Measurements from ENCODE around the gene MKKS.

DNA sequence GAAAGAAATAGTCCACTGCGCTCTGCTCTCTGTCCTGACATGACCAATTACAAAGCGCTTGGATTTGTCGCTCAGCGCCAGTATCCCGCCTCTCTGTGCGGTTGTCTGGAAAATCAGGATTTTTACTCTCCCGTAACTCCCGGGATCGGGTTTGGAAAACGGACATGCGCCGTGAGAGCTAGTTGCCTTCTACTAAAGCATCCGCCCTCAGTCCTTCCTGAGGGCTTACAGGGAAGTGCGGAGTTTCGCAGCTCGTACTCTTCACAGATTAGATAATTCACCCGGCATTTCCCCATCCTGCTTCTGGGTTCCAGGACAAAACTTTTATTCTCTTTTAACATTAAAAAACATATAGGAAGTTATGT lies 427 bp upstream of the MKKS start:
- TF ChIP-seq, protein P1, sequence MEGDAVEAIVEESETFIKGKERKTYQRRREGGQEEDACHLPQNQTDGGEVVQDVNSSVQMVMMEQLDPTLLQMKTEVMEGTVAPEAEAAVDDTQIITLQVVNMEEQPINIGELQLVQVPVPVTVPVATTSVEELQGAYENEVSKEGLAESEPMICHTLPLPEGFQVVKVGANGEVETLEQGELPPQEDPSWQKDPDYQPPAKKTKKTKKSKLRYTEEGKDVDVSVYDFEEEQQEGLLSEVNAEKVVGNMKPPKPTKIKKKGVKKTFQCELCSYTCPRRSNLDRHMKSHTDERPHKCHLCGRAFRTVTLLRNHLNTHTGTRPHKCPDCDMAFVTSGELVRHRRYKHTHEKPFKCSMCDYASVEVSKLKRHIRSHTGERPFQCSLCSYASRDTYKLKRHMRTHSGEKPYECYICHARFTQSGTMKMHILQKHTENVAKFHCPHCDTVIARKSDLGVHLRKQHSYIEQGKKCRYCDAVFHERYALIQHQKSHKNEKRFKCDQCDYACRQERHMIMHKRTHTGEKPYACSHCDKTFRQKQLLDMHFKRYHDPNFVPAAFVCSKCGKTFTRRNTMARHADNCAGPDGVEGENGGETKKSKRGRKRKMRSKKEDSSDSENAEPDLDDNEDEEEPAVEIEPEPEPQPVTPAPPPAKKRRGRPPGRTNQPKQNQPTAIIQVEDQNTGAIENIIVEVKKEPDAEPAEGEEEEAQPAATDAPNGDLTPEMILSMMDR (IDR thresholded peaks at IDR 0.05; ENCODE audit: poor library complexity) = no peak
- TF ChIP-seq EZH2phosphoT487 (IDR thresholded peaks at IDR 0.05; ENCODE audit: low read depth, severe bottlenecking, unreplicated experiment) (no peak), EZH2 (IDR thresholded peaks at IDR 0.05; ENCODE audit: borderline replicate concordance) (no peak)

All from hepatocyte (in vitro differentiated cells).